HL-60 (cell line): Measurements from ENCODE around the gene TSPAN18.
"Not testable (repeated sequence)": the region's sequence is repeated elsewhere in the genome, so short reads cannot be mapped to it uniquely, and the experiment has no call there.

Experiments
- DNase-seq, 2 experiments: peaks; one replicate each; pipeline ENCODE4 v3.0.0-alpha.2; 2010 to 2020; ENCODE audit warnings: low read depth in 1 of 2, low spot score in 1 of 2
- H3K27ac ChIP-seq: fragments of 250-450 bp; sonication (Bioruptor Pico); replicated peaks from 2 replicates; pipeline ENCODE4 v1.5.1; 2020; ENCODE audit warnings: mild to moderate bottlenecking, moderate library complexity
- H3K27me3 ChIP-seq: fragments of 250-450 bp; sonication (Bioruptor Pico); 2 replicates; pipeline ENCODE4 v1.5.1; 2021; ENCODE audit warnings: mild to moderate bottlenecking, moderate library complexity; ENCODE audit not compliant: insufficient read depth, poor library complexity, severe bottlenecking
- H3K4me3 ChIP-seq: replicated peaks from 2 replicates; pipeline ENCODE4 v1.5.1; 2011; ENCODE audit warnings: mild to moderate bottlenecking, control low read depth, low read length; ENCODE audit not compliant: insufficient read depth
- CTCF ChIP-seq: IDR thresholded peaks from one replicate; pipeline ENCODE4 v1.5.1; 2011; ENCODE audit warnings: low read length, control low read depth, inconsistent platforms; ENCODE audit not compliant: insufficient read depth
- GABPA ChIP-seq: IDR thresholded peaks from 2 replicates; pipeline ENCODE4 v1.6.1; 2012; ENCODE audit warnings: low read depth
- POLR2AphosphoS5 ChIP-seq: IDR thresholded peaks from 2 replicates; pipeline ENCODE4 v1.6.1; 2012; ENCODE audit warnings: low read depth
- REST ChIP-seq: IDR thresholded peaks from 2 replicates; pipeline ENCODE4 v1.6.1; 2012; ENCODE audit warnings: low read depth; ENCODE audit not compliant: insufficient replicate concordance
- SPI1 ChIP-seq: IDR thresholded peaks from 2 replicates; pipeline ENCODE4 v1.6.1; 2012; ENCODE audit warnings: low read depth, mild to moderate bottlenecking, borderline replicate concordance

Gene TSPAN18

DNA sequence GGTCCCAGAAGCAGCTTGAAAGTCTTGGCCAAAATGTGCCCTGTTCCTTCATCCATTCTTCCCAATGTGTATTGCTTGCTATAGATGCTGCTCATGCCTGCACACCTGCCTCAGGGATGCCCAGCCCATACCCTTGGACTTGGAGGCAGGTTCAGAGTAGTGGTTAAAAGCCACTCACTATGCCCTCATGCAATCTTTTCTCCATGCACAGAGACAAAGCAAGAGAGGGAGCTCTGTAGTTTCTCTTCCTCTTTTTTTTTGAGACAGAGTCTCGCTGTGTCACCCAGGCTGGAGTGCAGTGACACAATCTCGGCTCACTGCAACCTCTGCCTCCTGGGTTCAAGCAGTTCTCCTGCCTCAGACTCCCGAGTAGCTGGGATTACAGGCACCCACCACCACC is 144.9 kb downstream of the TSPAN18 start:
- DNase-seq, result peak in 1 of 2 experiments; percentile 20
- not testable (repeated sequence) for H3K27me3 ChIP-seq, H3K27ac ChIP-seq, H3K4me3 ChIP-seq
- peak; percentile 76 for TF ChIP-seq SPI1

DNA sequence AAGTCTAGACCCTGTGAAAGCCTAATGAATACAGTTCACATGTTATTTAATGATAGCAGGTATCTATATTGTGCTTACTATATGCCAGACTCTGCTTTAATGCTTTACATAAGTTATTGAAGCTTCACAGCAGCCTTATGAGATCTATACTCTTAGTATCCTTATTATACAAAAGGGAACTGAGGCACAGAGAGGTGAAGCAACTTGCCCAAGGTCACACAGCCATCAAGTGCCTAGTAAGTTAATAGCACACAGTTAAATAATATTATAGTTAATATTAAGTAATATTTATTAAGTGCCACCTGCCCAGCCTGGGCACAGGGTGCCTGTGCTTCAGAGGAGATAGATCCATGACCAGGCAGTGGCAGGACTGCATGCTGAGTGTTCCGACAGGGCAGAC is 145.8 kb downstream of the TSPAN18 start:
- no peak for DNase-seq
- no peak for TF ChIP-seq CTCF
- TF ChIP-seq REST, result no peak
- TF ChIP-seq GABPA, result no peak
- TF ChIP-seq POLR2AphosphoS5, result no peak
- no peak for TF ChIP-seq SPI1
- no peak overlapping the region for H3K27ac ChIP-seq
- no peak overlapping the region for H3K4me3 ChIP-seq
- H3K27me3 ChIP-seq, result no peaks in the 10 kb centered on the region

- Histone ChIP-seq H3K4me3 (no peak overlapping the region), H3K27ac (no peak overlapping the region), H3K27me3 (no peaks in the 10 kb centered on the region)
- no peak for DNase-seq
- no peak for TF ChIP-seq REST
- no peak for TF ChIP-seq CTCF
- TF ChIP-seq SPI1, result no peak
- no peak for TF ChIP-seq GABPA
- TF ChIP-seq POLR2AphosphoS5, result no peak
These were observed 146.8 kb downstream of the TSPAN18 start for GRCh38 chr11:44873537-44873936.

GRCh38 chr11:44874284-44874683 is 147.5 kb downstream of the TSPAN18 start:
- no peak for DNase-seq
- no peak overlapping the region for H3K27ac ChIP-seq
- no peaks in the 10 kb centered on the region for H3K27me3 ChIP-seq
- TF ChIP-seq REST, result no peak
- TF ChIP-seq SPI1, result no peak
- no peak for TF ChIP-seq GABPA
- TF ChIP-seq CTCF, result no peak
- TF ChIP-seq POLR2AphosphoS5, result no peak
- H3K4me3 ChIP-seq, result no peak overlapping the region
